Activated naive CD4-positive, alpha-beta T cell (primary cell): ENCODE measurements around the gene TRPV3.

Source experiments
- DNase-seq, 4 experiments: peaks; one replicate each; lab custom pipeline; 2025; lab: John Stamatoyannopoulos, UW

Gene TRPV3

GRCh38 chr17:3546521-3546920, 11.1 kb downstream of the TRPV3 start:
- DNase-seq, result no peak

DNA sequence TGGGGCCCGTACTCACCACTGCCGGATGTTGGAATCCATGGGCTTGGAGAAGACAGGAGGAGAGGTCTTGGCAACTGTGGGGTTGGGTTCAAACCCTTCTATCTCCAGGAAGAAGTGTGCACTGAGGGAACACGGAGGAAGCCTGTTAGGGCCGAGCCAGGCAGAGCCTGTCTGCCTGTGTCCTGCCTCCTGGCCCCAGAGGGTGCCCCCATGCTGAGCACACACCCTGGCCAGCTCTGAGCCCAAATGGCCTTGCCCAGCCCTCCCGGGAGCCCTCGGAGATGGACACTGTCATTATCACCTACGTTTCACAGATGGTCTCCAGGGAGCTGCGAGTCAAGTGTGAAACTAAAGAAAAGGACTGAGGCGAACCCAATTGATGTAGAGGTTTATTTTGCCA, 12.5 kb downstream of the TRPV3 start:
- no peak for DNase-seq

DNA sequence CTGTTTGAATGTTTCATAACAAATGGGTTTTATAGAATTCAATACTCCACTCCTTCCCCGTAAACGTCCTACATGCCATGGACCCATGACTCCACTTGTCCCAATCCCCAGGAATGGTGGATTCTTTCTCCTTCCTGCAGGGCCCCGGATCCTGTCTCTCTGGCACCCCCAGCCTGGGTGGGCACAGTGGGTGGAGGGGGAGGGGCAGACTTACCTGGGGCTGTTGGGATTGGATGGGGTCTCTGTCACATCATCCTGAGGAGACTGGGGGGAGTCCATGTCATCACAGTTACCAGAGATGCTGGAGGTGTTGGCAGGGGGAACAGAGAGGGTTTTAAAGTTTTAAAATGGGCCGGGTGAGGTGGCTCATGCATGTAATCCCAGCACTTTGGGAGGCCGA, 13.2 kb downstream of the TRPV3 start:
- no peak for DNase-seq

- no peak for DNase-seq
These were observed 14.2 kb downstream of the TRPV3 start for GRCh38 chr17:3543453-3543852.

DNA sequence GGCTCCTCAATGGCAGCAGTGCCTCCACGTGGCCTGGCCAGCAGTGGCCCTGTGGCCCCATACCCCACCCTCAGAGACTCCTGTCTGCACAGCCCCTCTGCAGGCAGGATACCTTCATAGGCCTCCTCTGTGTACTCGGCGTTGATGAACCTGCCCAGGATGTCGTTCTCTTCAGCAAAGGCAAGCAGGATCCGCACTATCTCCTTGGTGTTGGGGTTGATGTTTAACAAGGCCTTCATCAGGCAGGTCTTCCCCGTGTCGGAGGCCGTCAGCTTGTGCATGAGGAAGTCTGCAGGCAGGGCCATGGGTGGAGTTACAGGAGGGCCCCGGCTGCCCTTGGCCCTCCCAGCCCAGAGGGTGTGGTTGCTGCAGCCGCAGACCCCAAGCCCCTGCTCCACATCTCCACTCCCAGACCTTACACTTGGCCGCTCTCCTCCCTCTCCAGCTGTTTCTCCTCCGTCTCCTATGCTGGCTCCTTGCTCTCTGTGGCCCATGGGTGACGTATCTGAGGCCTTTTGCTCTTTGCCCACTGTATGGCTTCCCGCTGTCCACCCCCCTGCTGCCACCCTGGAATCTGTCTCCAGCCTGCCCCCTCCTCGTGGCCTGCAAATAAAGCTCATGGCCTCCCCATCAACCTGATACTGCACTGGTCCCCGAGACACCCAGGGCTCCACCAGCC, 15.1 kb downstream of the TRPV3 start:
- no peak for DNase-seq

DNA sequence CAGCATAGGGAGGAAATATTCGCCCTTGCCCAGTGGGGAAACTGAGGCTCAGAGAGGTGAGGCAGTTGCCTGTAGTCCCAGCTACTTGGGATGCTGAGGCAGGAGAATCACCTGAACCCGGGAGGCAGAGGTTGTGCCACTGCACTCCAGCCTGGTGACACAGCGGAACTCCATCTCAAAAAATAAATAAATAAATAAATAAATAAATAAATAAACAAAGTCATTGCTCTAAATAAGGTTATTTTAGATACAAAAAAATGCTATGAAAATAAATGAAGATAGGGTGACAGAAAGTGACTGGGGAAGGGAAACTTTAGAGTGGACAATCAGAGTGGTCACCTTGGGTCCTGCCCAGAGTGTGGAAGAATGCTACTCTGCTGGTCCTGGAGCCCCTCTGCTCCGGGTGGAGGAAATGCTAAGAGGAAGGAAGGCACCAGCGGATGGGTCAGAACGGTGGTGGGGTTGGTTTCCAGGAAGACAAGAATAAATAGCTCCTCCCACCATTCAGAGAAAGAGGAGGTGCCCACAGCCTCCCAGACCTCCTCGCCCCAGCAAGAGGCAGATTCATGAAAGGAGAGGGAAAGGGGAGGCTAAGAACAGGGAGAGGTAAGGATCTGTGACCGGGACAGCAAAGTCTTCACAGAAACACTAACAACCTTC, 17.6 kb downstream of the TRPV3 start:
- DNase-seq, result no peak

DNA sequence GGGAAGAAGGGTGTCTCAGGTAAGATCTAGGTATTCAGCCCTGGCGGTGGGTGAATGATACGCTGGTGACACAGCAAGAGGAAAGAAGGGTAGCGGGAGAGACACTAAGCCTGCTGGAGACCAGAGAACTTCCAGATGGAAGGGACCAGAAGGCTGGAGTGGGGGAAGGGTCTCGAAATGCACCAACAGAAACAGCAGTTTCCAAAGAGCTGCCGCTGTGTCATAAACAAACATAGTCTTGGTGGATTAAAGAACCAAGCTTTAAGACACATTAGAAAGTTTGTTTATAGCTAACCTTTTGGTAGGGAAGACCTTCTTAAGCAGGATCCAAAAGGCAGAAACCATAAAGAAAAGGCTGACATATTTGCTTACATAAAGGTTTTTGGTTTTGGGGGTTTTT, 20.9 kb downstream of the TRPV3 start:
- no peak for DNase-seq

DNA sequence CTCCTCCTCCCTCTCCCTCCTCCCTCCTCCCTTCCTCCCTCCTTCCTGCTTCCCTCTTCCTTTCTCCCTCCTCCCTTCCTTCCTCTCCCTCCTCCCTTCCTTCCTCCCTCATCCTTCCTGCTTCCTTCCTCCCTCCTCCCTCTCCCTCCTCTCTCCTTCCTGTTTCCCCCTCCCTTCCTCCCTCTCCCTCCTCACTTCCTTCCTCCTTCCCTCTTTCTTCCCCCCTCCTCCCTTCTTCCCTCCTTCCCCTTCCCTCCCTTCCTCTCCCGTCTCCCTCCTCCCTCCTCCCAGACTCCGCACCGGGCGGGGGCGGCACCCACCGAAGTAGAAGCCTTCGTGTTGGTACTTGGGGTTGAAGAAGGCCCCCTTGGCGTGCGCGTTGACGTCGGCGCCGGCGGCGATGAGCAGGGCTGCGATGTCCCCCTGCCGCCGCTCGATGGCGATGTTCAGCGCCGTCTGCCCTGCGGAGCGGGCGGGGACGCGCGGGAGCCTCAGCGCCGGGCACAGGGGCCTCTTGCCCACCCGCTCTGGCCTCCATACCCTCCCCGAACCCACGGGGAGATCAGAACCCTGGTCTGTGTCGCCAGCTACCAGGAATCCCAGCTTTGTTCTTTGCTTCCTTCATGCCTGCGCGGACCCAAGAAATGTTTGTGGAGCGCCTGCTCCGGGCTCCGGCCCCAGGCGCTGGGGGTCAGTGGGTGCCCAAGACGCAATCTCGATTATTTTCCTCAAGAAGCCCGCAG, 22.2 kb downstream of the TRPV3 start:
- DNase-seq, result peak in 2 of 4 experiments; percentile 2 to 12

GRCh38 chr17:3534881-3535252, 22.7 kb downstream of the TRPV3 start:
- DNase-seq, result no peak

- DNase-seq, result no peak
These were observed 23.9 kb downstream of the TRPV3 start for GRCh38 chr17:3533752-3534151.

GRCh38 chr17:3532859-3533142, 24.8 kb downstream of the TRPV3 start:
- no peak for DNase-seq

DNA sequence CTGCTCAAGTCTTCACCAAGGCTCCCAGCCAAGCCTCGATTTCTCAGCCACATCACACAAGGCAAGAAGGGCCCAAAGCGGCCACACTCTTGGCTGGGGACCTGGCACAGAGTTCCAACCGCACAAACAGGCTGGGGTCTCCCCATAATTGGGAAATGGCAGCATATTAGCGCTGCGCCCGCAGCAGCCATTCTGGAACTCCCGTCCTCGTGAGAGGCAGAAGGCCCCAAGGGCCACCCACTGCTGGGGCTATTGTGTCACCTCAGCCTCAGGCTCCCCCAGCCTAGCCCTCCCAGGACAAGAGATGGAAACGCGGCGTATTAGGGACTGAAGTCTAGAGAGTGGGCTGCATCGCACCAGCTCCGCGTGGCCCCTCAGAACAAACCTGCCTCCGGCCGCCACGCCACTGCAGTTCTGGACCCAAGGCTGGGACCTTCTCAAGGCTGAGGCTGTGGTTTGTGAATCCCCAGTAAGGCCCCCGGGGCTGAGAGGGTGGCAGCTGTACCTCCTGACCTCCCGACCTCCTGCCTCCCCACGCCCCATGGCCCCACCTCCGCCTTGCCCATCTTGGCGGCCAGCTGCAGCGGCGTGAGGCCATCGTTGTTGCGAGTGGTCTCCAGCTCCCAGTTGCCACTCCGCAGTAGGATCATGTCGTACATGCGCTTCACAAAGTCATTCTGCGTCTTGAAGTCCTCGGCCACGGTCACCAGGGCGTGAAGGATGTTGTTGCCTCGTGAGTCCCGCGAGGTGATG, 25.3 kb downstream of the TRPV3 start:
- no peak for DNase-seq

GRCh38 chr17:3531266-3532101, 26.1 kb downstream of the TRPV3 start:
- DNase-seq, result no peak

DNA sequence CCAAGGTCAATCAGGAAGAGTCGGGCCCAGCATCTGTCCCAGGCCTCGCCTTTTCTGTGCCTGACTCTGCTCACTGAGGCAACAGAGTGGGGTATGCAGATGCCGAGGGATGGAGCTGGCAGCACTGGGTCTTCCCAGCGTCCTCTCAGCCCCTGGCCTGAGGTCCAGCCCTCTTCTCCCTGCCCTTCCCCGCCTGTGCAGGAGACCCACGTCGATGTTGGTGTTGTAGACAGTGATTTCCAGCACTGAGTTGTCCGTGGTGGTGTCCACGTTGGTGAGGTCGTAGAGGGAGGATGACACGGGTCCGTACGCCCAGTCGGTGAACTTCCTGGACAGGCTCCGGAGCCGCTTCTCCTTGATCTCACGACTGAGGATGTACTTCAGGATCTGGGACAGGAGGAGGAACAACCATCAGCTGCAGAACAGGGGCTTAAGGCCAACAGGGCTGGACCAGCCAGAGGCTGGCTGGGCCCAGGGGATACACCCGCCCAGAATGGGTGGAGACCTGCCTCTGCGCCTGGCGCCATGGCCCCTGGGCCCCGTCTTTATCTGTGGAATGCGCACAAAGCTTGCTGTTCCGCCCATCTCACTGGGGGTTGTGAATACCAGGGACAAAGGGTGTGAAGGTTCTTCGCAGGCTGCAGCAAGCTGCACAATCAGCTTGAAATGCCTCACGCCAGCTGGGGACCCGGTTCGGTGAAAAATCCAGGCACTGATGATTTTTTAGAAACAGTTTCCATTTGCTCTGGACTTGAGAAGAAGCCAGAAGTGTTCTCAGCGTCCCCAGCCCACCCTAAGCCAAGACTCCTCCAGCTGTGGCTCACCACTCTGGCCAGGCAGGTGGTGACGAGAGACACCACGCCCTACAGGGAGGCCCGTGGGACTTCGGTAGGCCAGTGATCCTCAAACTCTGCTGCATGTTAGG, 27.5 kb downstream of the TRPV3 start:
- DNase-seq, result no peak

GRCh38 chr17:3528880-3529511, 28.6 kb downstream of the TRPV3 start:
- no peak for DNase-seq

- no peak for DNase-seq
These were observed 29.2 kb downstream of the TRPV3 start for GRCh38 chr17:3528403-3528851.

DNA sequence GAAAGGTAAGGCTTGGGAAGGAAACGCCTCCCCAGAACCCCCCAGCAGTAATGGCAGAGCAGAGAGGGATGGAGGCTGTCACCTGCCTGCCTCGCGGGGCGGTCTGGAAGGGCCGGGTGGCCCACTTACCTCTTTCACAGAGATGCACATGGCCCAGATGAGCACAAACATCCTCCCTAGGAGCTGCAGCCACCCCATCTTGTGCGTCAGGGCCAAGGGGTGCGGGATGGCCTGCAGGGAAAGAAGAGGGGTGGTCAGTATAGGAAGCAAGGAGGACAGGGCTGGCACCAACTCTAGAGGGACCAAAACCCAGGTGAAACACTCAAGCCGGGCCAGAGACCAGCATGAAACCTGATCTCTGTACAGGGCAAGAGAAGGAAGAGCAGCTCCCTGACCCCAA, 29.7 kb downstream of the TRPV3 start:
- no peak for DNase-seq

DNA sequence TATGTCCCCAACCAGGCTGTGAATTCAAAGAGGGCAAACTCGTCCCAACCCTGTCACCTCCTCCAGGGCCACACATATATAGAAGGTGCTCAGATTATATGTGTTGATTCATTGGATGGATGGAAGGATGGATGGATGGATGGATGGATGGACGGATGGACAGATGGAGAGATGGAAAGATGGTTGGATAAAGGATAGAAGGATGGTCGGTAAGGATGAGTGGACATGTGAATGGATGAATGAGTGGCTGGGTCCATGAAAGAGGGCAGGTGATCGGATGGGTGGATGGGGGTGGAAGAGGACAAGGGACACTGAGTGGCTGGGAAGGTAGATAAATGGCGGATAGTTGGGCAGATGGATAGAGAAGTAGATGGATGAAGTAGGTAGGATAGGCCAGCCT, 30.1 kb downstream of the TRPV3 start:
- DNase-seq, result no peak

GRCh38 chr17:3526971-3527370, 30.6 kb downstream of the TRPV3 start:
- no peak for DNase-seq

DNA sequence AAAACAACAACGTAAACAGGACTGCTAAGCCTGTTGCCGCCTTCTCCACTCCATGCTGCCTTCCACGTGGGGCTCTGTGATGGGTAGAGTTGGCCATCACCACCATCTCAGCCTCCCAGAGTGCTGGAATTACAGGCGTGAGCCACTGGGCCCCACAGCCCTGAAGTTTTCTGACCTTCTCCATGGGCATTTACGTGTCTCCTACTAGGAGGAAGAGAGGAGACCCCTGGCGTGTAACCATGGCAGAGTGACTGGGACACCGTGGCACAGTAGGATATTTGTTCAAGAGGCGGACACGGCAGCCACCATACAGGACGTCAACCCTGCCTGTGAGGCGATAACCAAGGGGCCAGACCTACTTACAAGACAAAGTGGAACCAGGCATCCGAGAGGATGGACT, 31.1 kb downstream of the TRPV3 start:
- no peak for DNase-seq
